ENCODE data around the gene TMEM132D.

The TMEM132D gene

GRCh38 chr12:129136694-129137325 is 767.0 kb downstream of the TMEM132D start:
- no peak overlapping the region for H2AFZ ChIP-seq (ENCODE audit: low read depth)
- H3K27ac ChIP-seq: no peak overlapping the region
- no peak for TF ChIP-seq CTCF (conservative IDR thresholded peaks at IDR 0.05; ENCODE audit: low read depth, low read length)
- no peaks in the 10 kb centered on the region for H4K20me1 ChIP-seq (ENCODE audit: insufficient read depth)
- H3K4me2 ChIP-seq: no peak overlapping the region
- H3K4me3 ChIP-seq (IDR thresholded peaks at IDR 0.05; ENCODE audit: insufficient read depth, low read depth, low read length): no peak overlapping the region
- H3K36me3 ChIP-seq (ENCODE audit: insufficient read depth): no peaks in the 10 kb centered on the region
- H3K27me3 ChIP-seq (ENCODE audit: insufficient read depth, low read depth): no peaks in the 10 kb centered on the region
- no peaks in the 10 kb centered on the region for H3K4me1 ChIP-seq (ENCODE audit: low read depth, poor library complexity, severe bottlenecking)
- no peak overlapping the region for H3K9ac ChIP-seq
- no peaks in the 10 kb centered on the region for H3K79me2 ChIP-seq (ENCODE audit: insufficient read depth, low read depth)

GRCh38 chr12:129127771-129128170 is 776.1 kb downstream of the TMEM132D start:
- Histone ChIP-seq H3K4me1 (ENCODE audit: low read depth, poor library complexity, severe bottlenecking) (no peaks in the 10 kb centered on the region), H3K4me2 (no peak overlapping the region)

GRCh38 chr12:129127211-129127610 is 776.6 kb downstream of the TMEM132D start:
- Histone ChIP-seq H3K4me3 (IDR thresholded peaks at IDR 0.05; ENCODE audit: insufficient read depth, low read depth, low read length) (no peak overlapping the region), H3K27ac (no peak overlapping the region), H3K9ac (no peak overlapping the region), H2AFZ (ENCODE audit: low read depth) (no peak overlapping the region), H3K4me1 (ENCODE audit: low read depth, poor library complexity, severe bottlenecking) (no peaks in the 10 kb centered on the region), H4K20me1 (ENCODE audit: insufficient read depth) (no peaks in the 10 kb centered on the region), H3K4me2 (no peak overlapping the region), H3K79me2 (ENCODE audit: insufficient read depth, low read depth) (no peaks in the 10 kb centered on the region), H3K36me3 (ENCODE audit: insufficient read depth) (no peaks in the 10 kb centered on the region), H3K27me3 (ENCODE audit: insufficient read depth, low read depth) (no peaks in the 10 kb centered on the region)
- TF ChIP-seq CTCF (conservative IDR thresholded peaks at IDR 0.05; ENCODE audit: low read depth, low read length): no peak

More at GRCh38 chr12:129127771-129128170, 776.1 kb downstream of the TMEM132D start:
- H3K27ac ChIP-seq: no peak overlapping the region
- H3K27me3 ChIP-seq (ENCODE audit: insufficient read depth, low read depth): no peaks in the 10 kb centered on the region
- no peak overlapping the region for H3K4me3 ChIP-seq (IDR thresholded peaks at IDR 0.05; ENCODE audit: insufficient read depth, low read depth, low read length)
- TF ChIP-seq CTCF (conservative IDR thresholded peaks at IDR 0.05; ENCODE audit: low read depth, low read length): no peak
- no peak overlapping the region for H3K9ac ChIP-seq
- H4K20me1 ChIP-seq (ENCODE audit: insufficient read depth): no peaks in the 10 kb centered on the region
- H3K79me2 ChIP-seq (ENCODE audit: insufficient read depth, low read depth): no peaks in the 10 kb centered on the region
- H3K36me3 ChIP-seq (ENCODE audit: insufficient read depth): no peaks in the 10 kb centered on the region
- H2AFZ ChIP-seq (ENCODE audit: low read depth): no peak overlapping the region

- TF ChIP-seq CTCF (conservative IDR thresholded peaks at IDR 0.05; ENCODE audit: low read depth, low read length): no peak
- no peak overlapping the region for H3K4me2 ChIP-seq
- H3K27ac ChIP-seq: no peak overlapping the region
- H3K4me1 ChIP-seq (ENCODE audit: low read depth, poor library complexity, severe bottlenecking): no peaks in the 10 kb centered on the region
- no peaks in the 10 kb centered on the region for H3K27me3 ChIP-seq (ENCODE audit: insufficient read depth, low read depth)
- H3K9ac ChIP-seq: no peak overlapping the region
- H2AFZ ChIP-seq (ENCODE audit: low read depth): no peak overlapping the region
- no peaks in the 10 kb centered on the region for H3K36me3 ChIP-seq (ENCODE audit: insufficient read depth)
- H4K20me1 ChIP-seq (ENCODE audit: insufficient read depth): no peaks in the 10 kb centered on the region
- no peaks in the 10 kb centered on the region for H3K79me2 ChIP-seq (ENCODE audit: insufficient read depth, low read depth)
- no peak overlapping the region for H3K4me3 ChIP-seq (IDR thresholded peaks at IDR 0.05; ENCODE audit: insufficient read depth, low read depth, low read length)
Measured at GRCh38 chr12:129119537-129119936, 784.3 kb downstream of the TMEM132D start.
